SK-N-SH treated with all-trans-retinoic acid at 6 μM for 48 hours (cell line): ENCODE measurements around the gene THOC2.

ENCODE experiments used
- ESRRG ChIP-seq: fragments of 250-450 bp; sonication (Bioruptor Pico); IDR thresholded peaks from 2 replicates; pipeline ENCODE4 v1.6.1; 2021; ENCODE audit warnings: mild to moderate bottlenecking
- OSR1 ChIP-seq: fragments of 250-450 bp; sonication (Bioruptor Pico); IDR thresholded peaks from 2 replicates; pipeline ENCODE4 v1.8.0; 2022; ENCODE audit warnings: moderate library complexity, mild to moderate bottlenecking, inconsistent platforms
- PATZ1 ChIP-seq: fragments of 250-450 bp; sonication (Bioruptor Pico); IDR thresholded peaks from 2 replicates; pipeline ENCODE4 v1.8.0; 2020; ENCODE audit warnings: mild to moderate bottlenecking, moderate library complexity, borderline replicate concordance
- ZFP30 ChIP-seq: fragments of 450-650 bp; formaldehyde crosslinking; IDR thresholded peaks from 2 replicates; pipeline ENCODE4 v1.5.0; 2022; ENCODE audit warnings: mild to moderate bottlenecking, moderate library complexity
- ZNF70 ChIP-seq: fragments of 450-650 bp; formaldehyde crosslinking; IDR thresholded peaks from 2 replicates; pipeline ENCODE4 v1.5.0; 2020; ENCODE audit warnings: mild to moderate bottlenecking, moderate library complexity

- no peak for TF ChIP-seq PATZ1 (CRISPR knock-in tag)
- TF ChIP-seq OSR1 (CRISPR knock-in tag) = no peak
- TF ChIP-seq ZFP30 (CRISPR knock-in tag) = no peak
- TF ChIP-seq ESRRG (CRISPR knock-in tag) = no peak
- TF ChIP-seq ZNF70 = no peak
These were observed 107.4 kb downstream of the THOC2 start for GRCh38 chrX:123625477-123625876.
